Amygdala (tissue), 56 donors: ENCODE results near the gene ADAMTS17.
A peak's percentile ranks its signal among the peaks of the same experiment; 100 is the strongest.

Source experiments
- DNase-seq, 56 donors: peaks; one replicate each; lab custom pipeline; 2025; lab: John Stamatoyannopoulos, UW

Gene ADAMTS17

GRCh38 chr15:99963976-99964375, 377.8 kb downstream of the ADAMTS17 start:
- no peak for DNase-seq

- no peak for DNase-seq
Observed at GRCh38 chr15:99963096-99963825, 378.5 kb downstream of the ADAMTS17 start.

DNA sequence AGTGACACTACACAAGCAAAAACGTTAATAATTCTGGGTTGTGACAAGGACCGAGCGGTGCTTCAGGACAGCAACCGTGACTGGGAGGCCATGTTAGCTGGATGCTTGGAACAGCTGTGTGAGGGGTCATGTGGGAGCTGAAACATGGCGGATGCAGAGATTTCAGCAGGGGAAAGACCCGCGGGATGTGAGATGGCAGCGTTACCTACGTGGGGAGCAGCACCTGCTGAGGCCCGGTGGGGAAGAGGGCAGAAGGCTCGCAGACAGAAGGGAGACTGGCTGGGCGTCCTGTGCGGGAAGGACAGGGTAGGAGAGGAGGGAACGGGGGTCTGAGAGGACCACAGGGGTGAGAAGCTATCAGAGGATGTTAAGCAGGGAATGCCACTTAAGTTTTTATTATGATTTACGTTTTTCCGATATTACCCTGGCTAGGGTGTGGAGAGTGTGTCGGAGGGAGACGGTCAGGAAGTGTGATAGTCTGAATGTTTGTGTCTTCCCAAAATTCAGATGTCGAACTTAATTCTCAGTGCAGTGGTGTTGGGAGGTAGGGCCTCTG, 379.7 kb downstream of the ADAMTS17 start:
- no peak for DNase-seq

DNA sequence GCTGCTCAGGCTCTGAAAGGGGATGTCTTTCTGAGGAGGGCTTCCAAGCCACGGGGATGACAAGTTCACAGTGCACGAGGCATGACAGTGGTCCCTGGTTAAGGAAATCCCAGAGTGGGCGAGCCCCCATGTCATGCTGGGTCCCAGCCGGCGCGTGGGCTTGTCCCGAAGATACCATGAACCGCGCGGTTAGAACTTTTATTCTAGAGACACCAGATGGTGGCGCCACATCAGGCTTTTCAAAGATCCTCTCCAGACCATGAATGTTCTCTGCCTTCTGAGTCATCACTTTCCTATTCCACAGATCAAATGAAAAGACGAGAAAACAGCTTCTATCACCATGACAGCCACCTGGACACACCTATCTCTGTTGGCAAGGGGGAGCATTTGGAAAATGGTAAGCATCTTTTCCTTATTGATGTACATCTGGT, 380.7 kb downstream of the ADAMTS17 start:
- DNase-seq, result peak in 6 of 56 donors; percentile 2 to 36 (median 9)

DNA sequence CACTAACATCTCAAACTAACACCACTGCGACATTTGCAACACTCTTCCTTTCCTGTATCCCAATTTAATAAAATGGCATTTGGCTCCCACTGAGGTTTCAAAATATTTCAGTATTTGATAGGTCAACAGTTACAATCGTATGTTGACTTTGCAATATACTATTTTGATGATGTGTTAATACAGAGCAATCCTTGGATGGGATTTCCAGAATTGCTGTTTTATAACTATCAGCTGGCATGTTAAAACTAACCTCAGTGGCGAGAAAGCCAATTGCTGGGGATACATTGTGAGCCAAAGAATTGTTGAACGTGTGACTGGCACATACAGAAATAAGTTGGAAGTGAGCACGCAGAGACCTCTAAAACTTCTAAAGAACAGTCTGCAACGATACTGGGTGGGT, 382.4 kb downstream of the ADAMTS17 start:
- DNase-seq, result no peak

- DNase-seq, result no peak
Observed at GRCh38 chr15:99958426-99959097, 383.2 kb downstream of the ADAMTS17 start.

DNA sequence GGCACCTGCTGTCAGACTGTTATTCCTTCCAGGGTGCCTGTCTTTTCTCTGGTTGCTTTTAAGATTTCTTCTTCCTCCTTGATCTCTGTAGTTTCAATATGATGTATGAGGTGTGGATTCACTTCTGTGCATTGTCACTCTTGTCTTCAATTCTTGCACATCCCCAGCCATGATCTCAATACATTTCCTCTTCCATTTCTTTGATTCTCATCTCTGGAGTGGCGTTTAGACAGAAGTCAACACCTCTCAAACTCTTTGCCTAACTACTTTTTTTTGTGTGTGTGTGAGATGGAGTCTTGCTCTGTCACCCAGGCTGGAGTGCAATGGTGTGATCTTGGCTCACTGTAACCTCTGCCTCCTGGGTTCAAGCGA, 384.1 kb downstream of the ADAMTS17 start:
- no peak for DNase-seq

- DNase-seq, result no peak
Observed at GRCh38 chr15:99956820-99957641, 384.7 kb downstream of the ADAMTS17 start.

DNA sequence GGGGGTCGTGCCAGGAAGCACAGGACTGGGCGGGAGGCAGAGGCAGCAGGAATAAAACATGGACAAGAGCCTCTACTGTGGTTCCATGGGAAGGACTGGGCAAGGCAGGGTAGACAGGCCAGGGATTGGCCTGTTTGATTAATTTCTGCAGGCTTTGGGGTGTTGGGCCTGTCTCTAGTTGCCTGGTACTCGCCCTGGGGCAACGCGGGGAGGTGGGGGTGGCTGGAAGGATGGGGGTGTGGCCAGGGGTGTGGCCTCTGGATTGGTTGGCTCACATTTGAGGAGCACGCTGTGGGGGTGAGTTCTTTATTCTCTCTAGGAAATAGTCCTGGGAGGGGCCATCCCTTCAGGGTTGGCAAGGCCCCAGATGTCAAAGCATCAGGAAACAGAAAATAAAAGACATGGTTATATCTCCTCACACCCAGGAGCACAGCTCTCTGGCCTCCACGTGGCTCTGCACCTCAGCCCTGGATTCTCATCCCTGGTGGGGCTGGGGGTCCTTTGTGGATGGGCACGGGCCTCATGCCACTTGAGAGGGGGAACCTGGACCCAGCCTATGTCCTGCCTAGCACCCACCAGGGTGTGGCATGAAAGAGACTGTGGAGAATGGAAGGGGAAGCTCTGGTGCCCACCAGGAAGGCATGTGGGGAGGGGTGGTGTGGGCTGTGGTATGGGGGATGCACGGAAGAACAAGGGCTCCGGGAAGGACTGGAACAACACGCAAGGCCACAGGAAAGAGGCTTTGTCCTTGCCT, 385.6 kb downstream of the ADAMTS17 start:
- no peak for DNase-seq

DNA sequence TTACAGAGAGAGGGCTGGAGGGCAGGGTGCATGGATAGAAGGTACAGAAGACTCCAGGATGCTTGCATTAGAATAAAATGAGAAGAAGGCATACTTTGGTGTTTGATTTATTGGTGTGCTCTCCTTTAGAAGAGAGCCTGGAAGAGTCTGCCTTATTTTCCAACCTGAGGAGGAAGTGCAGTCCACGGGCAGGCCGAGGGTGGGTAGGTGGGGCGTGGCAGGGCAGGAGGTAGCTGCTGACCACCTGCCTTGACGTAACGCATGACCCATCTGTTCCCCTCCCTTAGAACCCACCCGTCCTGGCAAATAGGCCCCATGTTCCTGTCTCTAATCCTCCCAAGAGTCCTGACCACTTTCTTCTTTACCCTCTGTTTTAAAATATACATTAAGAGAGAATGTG, 386.2 kb downstream of the ADAMTS17 start:
- no peak for DNase-seq

- DNase-seq, result no peak
Observed at GRCh38 chr15:99955181-99955525, 386.6 kb downstream of the ADAMTS17 start.

GRCh38 chr15:99954361-99955180, 387.2 kb downstream of the ADAMTS17 start:
- no peak for DNase-seq

DNA sequence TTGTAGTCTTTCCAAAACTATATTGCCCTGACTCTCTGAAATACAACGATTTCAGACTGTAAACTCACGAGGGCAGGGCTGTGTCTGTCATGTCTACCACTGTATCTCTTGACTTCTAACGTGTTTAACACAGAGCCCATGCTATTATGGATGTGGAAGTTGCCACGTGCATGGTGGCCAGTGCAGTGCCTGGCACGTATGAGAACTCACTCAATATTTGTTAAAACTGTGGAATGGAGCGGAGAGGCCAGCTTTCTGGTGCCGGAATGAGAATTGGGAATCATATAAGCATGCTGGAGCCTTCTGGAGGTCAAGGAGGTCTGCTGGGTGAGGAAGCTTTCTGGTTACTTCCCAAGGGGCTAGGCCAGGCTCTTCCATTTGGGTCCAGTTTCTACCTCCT, 387.9 kb downstream of the ADAMTS17 start:
- DNase-seq, result no peak

DNA sequence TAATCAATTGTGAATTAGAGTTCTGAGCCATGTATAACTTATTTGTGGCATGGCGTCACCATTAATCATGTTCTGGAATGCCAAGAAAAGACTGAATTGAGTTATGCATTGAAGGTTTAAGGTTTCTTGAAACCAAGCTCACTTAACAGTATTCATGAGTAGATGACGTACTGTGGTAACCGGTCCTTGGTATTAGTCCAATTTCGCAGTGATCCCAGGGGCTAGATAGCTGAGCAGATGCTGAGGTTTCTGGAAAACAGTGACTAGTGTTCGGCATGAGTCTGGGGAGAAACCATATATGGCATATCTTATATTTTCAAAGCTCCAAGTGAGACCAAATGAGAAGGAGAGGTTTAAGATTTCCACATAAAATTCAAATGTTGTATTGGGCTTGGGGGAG, 390.3 kb downstream of the ADAMTS17 start:
- no peak for DNase-seq

GRCh38 chr15:99944131-99944530, 397.6 kb downstream of the ADAMTS17 start:
- no peak for DNase-seq

GRCh38 chr15:99943466-99943865, 398.3 kb downstream of the ADAMTS17 start:
- DNase-seq, result no peak

- no peak for DNase-seq
Observed at GRCh38 chr15:99932676-99933402, 408.9 kb downstream of the ADAMTS17 start.

- DNase-seq, result no peak
Observed at GRCh38 chr15:99931703-99932603, 409.8 kb downstream of the ADAMTS17 start.
